Measurements from ENCODE around the gene PPP1R3G. TPM values are rescaled to one million over a fixed set of nuclear protein-coding genes. Genes with fewer than 3 reads are reported as not detected.

The PPP1R3G gene
- total RNA-seq, 1 donor from 2014 or later: not detected

GRCh38 chr6:5091210-5092069 lies 6.3 kb downstream of the PPP1R3G start:
- intact Hi-C loops (cut with micrococcal nuclease): no loop called here

DNA sequence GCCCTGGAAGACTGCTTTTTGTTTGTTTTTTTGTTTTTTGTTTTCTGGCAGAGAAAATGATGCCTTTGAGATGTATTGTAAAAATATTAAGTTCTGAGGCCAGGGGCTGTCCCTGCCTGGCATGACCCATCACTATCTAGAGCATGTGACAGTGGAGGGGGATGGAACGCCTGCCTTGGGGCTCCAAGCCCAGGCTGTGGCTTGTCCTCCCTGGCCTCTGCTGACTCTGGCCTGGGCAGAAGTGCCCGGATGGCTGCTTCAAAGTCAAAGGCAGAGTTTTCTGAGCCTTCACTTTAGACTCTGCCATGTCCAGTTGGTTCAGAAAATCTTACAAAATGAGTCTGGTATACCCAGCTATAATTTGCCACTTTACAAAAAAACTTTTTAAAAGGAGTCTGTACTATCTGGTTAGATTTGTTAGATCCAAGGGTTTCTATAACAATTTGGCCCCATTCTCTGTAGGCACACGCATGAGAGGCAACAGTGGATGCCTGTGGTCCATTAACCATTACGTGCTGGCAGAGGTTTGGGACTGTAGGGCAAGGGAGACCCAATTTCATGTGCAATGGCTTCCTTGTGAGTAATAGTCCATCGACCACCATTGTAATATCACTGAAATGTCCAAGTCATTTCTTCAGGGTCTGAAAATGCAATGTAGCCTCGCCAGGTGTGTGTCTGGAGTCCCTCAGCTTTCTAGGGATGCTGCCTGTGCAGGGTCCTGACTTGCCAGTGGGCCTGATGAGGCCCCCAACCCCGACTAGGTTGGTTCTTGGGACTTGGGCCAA lies 8.3 kb downstream of the PPP1R3G start:
- intact Hi-C loops (cut with micrococcal nuclease): no loop called here

DNA sequence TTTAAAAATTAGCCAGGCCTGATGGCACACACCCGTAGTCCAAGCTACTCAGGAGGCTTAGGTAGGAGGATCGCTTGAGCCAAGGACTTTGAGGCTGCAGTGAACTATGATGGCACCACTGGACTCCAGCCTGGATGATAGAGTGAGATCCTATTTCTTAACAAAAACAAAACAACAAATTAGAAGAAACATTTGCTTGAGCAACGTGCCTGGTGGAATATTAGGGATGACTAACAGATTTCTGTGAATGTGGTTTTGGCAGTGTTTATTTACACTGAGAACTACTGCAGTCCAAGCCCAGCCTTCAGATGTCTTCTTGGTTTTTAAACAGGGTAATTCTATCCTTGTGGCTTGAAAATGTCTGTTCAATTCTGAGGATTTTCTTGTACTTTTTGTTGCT lies 9.2 kb downstream of the PPP1R3G start:
- intact Hi-C loops (cut with micrococcal nuclease): no loop called here

DNA sequence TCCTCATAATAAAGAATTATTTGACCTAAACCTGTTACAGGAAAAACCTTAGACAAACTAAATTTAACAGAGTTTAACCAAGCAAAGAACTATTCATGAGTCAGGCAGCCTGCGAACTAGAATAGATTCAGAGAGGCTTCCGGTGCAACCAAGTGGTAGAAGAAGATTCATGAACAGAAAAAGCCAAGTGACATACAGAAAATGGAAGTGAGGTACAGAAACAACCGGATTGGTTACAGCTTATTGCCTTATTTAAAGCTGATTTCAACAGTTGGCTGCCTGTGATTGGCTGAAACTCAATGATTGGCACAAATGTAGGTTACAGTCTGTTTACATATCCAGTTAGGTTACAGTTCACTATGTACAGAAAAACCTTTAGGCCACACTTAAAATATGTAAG lies 10.1 kb downstream of the PPP1R3G start:
- intact Hi-C loops (cut with micrococcal nuclease): no loop called here

GRCh38 chr6:5096482-5096881 lies 11.3 kb downstream of the PPP1R3G start:
- intact Hi-C loops (cut with micrococcal nuclease): no loop called here

GRCh38 chr6:5098501-5099270 lies 13.5 kb downstream of the PPP1R3G start:
- intact Hi-C loops (cut with micrococcal nuclease): no loop called here

- intact Hi-C loops (cut with micrococcal nuclease): no loop called here
These were observed 14.4 kb downstream of the PPP1R3G start for GRCh38 chr6:5099537-5099936.

GRCh38 chr6:5100806-5101205 lies 15.7 kb downstream of the PPP1R3G start:
- intact Hi-C loops (cut with micrococcal nuclease): no loop called here

- intact Hi-C loops (cut with micrococcal nuclease): no loop called here
These were observed 17.3 kb downstream of the PPP1R3G start for GRCh38 chr6:5102267-5102970.

DNA sequence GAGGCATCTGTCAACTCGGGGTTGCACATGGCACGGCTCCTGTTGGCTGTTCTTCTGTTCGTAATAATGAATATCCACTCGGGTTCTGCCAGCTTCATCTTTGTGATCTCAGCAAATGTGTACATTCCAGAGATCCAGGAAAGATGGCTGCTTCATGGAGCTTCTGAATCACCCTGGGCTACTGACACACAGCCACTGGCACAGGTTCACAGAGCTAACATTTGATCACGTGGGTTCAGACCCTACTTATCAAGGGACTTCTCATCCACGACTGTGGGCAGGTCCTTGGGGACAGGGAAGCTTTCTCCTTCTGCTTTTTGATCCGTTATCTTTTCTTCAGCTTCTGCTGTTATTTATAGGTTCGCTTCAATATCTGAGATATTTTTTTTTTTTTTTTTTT lies 18.1 kb downstream of the PPP1R3G start:
- intact Hi-C loops (cut with micrococcal nuclease): no loop called here

DNA sequence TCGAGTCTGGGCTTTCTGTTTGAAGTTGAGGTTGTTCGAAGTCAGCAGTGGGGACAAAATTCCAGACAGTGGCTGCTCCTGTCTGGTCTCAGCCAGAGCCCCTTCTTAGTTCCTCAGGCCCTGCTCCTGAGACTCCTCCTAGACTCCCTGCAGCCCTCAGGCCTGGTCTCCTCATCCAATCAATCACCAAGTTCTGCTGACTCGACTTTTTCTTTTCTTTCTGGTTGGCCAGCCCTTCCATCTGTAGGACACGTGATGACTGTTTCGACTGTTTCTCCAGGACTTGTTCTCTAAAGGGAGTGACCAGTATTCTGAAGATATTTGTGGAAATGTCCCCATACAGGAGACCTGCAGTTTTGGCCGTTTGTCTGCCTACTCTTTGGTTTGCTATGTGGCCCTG lies 19.5 kb downstream of the PPP1R3G start:
- intact Hi-C loops (cut with micrococcal nuclease): no loop called here

- intact Hi-C loops (cut with micrococcal nuclease): no loop called here
These were observed 20.0 kb downstream of the PPP1R3G start for GRCh38 chr6:5105146-5105545.

DNA sequence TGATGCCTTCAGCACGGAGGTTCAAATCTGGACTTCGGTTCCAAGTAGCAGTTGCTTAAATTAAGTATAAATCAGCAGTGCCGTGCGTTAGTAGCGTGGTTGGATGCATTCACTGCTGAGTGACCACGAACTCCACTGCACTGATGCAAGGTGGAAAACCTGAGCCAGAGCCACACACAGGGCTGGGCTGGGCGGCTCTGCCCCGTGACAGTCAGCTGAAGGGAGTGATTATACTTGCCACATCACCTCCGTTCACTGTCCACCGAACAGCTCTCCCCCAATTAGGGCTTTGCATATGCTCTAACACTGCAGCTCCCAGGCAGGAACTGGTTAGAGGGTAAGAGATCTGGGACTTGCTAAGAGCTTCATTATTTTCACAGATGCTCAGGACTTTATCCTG lies 22.2 kb downstream of the PPP1R3G start:
- intact Hi-C loops (cut with micrococcal nuclease): no loop called here

- intact Hi-C loops (cut with micrococcal nuclease): no loop called here
These were observed 22.9 kb downstream of the PPP1R3G start for GRCh38 chr6:5108068-5108467.

- intact Hi-C loops (cut with micrococcal nuclease): no loop called here
These were observed 23.5 kb downstream of the PPP1R3G start for GRCh38 chr6:5108536-5109150.

- intact Hi-C loops (cut with micrococcal nuclease): no loop called here
These were observed 24.3 kb downstream of the PPP1R3G start for GRCh38 chr6:5109436-5109835.

GRCh38 chr6:5110246-5110645 lies 25.1 kb downstream of the PPP1R3G start:
- intact Hi-C loops (cut with micrococcal nuclease): no loop called here

DNA sequence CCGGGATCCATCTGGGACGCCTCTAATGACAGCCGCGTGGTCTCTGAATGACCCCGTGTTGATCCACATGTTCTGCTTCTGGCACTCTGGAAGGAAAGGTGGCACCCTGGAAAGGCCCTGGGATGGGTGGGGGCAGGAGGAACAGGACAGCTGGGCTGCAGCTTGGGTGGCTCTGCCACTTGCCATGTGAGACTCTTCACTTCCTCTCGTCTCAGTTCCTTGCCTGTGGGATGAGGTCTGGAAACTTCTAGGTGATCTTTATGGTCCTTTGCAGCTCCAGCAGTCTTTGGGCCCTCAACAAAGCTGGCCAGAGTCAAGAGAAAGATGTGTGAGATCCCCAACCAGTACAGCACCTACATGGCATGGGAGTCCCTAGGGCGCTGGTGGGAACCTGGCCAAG lies 26.5 kb downstream of the PPP1R3G start:
- intact Hi-C loops (cut with micrococcal nuclease): no loop called here

DNA sequence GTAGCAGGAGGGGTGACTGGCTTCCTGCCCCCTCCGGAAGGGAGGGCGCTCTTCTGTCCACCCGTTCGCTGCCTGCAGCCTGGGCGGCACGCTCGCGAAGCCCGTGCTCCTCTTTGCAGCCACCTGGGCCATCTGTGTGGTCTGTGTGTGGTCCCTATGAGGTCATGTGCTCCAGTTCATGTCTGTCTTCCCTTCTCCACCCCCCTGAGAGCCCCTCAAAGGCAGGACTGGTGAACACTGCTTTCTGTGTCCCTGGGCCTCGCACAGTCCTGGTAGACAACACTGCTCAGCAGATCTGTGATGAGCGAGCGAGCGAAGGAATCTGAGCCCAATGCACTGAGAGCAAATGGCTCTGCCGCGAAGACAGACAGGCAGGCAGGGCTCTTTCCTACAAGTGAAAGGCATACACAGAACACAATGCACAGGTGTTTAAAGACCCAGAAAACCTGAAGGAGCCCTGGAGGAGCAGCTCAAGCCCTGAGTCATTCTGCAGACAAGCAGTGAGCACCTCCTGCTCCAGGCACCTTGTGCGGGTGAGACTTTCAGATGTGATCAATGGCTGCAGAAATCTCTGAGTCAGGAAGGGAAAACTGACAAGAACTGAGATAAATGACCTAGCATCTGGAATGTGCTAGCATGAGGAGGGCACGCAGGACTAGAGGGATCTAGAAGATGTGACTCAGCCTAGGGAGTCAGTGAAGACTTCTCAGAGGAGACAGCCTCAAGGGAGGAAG lies 27.1 kb downstream of the PPP1R3G start:
- intact Hi-C loops (cut with micrococcal nuclease): no loop called here

DNA sequence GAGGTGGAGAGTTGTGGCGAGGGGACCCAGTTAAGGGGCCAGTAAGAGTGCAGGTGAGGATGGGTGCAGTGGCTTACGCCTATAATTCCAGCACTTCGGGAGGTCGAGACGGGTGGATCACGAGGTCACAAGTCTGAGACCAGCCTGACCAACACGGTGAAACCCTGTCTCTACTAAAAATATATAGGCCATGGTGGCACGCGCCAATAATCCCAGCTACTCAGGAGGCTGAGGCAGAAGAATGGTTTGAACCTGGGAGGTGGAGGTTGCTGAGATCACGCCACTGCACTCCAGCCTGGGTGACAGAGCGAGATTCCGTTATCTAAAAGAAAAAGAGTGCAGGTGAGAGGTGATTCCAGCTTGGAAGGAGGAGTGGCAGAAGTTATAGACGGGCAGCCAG lies 28.0 kb downstream of the PPP1R3G start:
- intact Hi-C loops (cut with micrococcal nuclease): no loop called here

All from T-helper 1 cell treated with Interleukin-12 subunit alpha and Interleukin-12 subunit beta and Interleukin-4 antibody, amounts not matched to agents 30 ng/mL and 1 ng/mL, for 36 hours (primary cell).